ENCODE measurements around the gene CNN2. TPM values are rescaled to one million over a fixed set of nuclear protein-coding genes. Genes with fewer than 3 reads are reported as not detected.

CNN2 gene
- total RNA-seq, 1 donor from 2014 or later, result 117 TPM

GRCh38 chr19:1000591-1001537 is 25.5 kb upstream of the CNN2 start:
- TF ChIP-seq CTCF (IDR thresholded peaks at IDR 0.05; ENCODE audit: partially characterized antibody, unreplicated experiment), result no peak
- Mint-ChIP-seq H3K4me3 (ENCODE audit: unreplicated experiment) (no peak overlapping the region), H3K27me3 (ENCODE audit: unreplicated experiment) (peaks cover 19% of the 10 kb centered on the region), H3K9me3 (ENCODE audit: unreplicated experiment) (peaks cover 11% of the 10 kb centered on the region), H3K4me1 (ENCODE audit: low read depth, unreplicated experiment) (peaks cover 3% of the 10 kb centered on the region), H3K36me3 (ENCODE audit: unreplicated experiment) (no peaks in the 10 kb centered on the region), H3K27ac (ENCODE audit: unreplicated experiment) (no peak overlapping the region)
- DNase-seq, result peak; percentile 55

- TF ChIP-seq CTCF (IDR thresholded peaks at IDR 0.05; ENCODE audit: partially characterized antibody, unreplicated experiment), result peak; percentile 92
- Mint-ChIP-seq H3K27ac (ENCODE audit: unreplicated experiment) (no peak overlapping the region), H3K4me3 (ENCODE audit: unreplicated experiment) (no peak overlapping the region), H3K9me3 (ENCODE audit: unreplicated experiment) (peaks cover 11% of the 10 kb centered on the region), H3K4me1 (ENCODE audit: low read depth, unreplicated experiment) (peaks cover 3% of the 10 kb centered on the region), H3K36me3 (ENCODE audit: unreplicated experiment) (no peaks in the 10 kb centered on the region), H3K27me3 (ENCODE audit: unreplicated experiment) (peaks cover 22% of the 10 kb centered on the region)
- DNase-seq, result peak; percentile 83
Measured at GRCh38 chr19:1001538-1002166, 24.8 kb upstream of the CNN2 start.

GRCh38 chr19:1002600-1002999 is 23.8 kb upstream of the CNN2 start:
- DNase-seq, result no peak
- peaks cover 22% of the 10 kb centered on the region for H3K27me3 Mint-ChIP-seq (ENCODE audit: unreplicated experiment)
- peak overlapping the region; percentile 40 for H3K27ac Mint-ChIP-seq (ENCODE audit: unreplicated experiment)
- TF ChIP-seq CTCF (IDR thresholded peaks at IDR 0.05; ENCODE audit: partially characterized antibody, unreplicated experiment), result no peak
- no peaks in the 10 kb centered on the region for H3K36me3 Mint-ChIP-seq (ENCODE audit: unreplicated experiment)
- peaks cover 11% of the 10 kb centered on the region for H3K9me3 Mint-ChIP-seq (ENCODE audit: unreplicated experiment)
- peaks cover 3% of the 10 kb centered on the region for H3K4me1 Mint-ChIP-seq (ENCODE audit: low read depth, unreplicated experiment)
- H3K4me3 Mint-ChIP-seq (ENCODE audit: unreplicated experiment), result no peak overlapping the region

- peaks cover 3% of the 10 kb centered on the region for H3K4me1 Mint-ChIP-seq (ENCODE audit: low read depth, unreplicated experiment)
Measured at GRCh38 chr19:1003283-1003682, 23.1 kb upstream of the CNN2 start.

More at GRCh38 chr19:1003283-1003682, 23.1 kb upstream of the CNN2 start:
- peak; percentile 16 for DNase-seq
- Mint-ChIP-seq H3K27ac (ENCODE audit: unreplicated experiment) (no peak overlapping the region), H3K9me3 (ENCODE audit: unreplicated experiment) (peaks cover 11% of the 10 kb centered on the region), H3K27me3 (ENCODE audit: unreplicated experiment) (peaks cover 17% of the 10 kb centered on the region), H3K36me3 (ENCODE audit: unreplicated experiment) (no peaks in the 10 kb centered on the region), H3K4me3 (ENCODE audit: unreplicated experiment) (no peak overlapping the region)
- TF ChIP-seq CTCF (IDR thresholded peaks at IDR 0.05; ENCODE audit: partially characterized antibody, unreplicated experiment), result no peak
